ENCODE measurements around the gene SLF2. TPM values are rescaled to one million over a fixed set of nuclear protein-coding genes. Genes with fewer than 3 reads are reported as not detected.

SLF2 gene
- total and polyA plus RNA-seq, 9 of the 15 experiments (the other 6 are each of a cell fraction or from before 2014, with no cell fraction given) = 1.7 to 18.4 (median 7.8) TPM

GRCh38 chr10:100912605-100913469 lies at the start of gene SLF2 (continued):
- TF ChIP-seq ZNF512 (tag; IDR thresholded peaks at IDR 0.05) = no peak
- no peak for TF ChIP-seq CLOCK (CRISPR knock-in tag; IDR thresholded peaks at IDR 0.05; ENCODE audit: borderline replicate concordance)
- TF ChIP-seq ZNF780A (CRISPR knock-in tag; IDR thresholded peaks at IDR 0.05) = no peak
- no peak for TF ChIP-seq NBN (IDR thresholded peaks at IDR 0.05; ENCODE audit: low read depth)
- TF ChIP-seq RCOR1 (IDR thresholded peaks at IDR 0.05; ENCODE audit: borderline replicate concordance in 1 of 2, low read depth in 2 of 2, low read length in 2 of 2) = no peak
- peak; percentile 77 for TF ChIP-seq USF1 (CRISPR knock-in tag; IDR thresholded peaks at IDR 0.05)
- TF ChIP-seq ZNF133 (CRISPR knock-in tag; IDR thresholded peaks at IDR 0.05) = no peak
- TF ChIP-seq ZC3H8 (IDR thresholded peaks at IDR 0.05) = no peak
- no peak for TF ChIP-seq ZNF644 (tag; IDR thresholded peaks at IDR 0.05; ENCODE audit: low read depth)
- TF ChIP-seq GABPA (tag; conservative IDR thresholded peaks at IDR 0.05; ENCODE audit: low read depth) = peak; percentile 81
- peak; percentile 70; the same call in 1 of the 2 replicates for TF ChIP-seq RB1 (IDR thresholded peaks at IDR 0.05; ENCODE audit: low read depth)
- TF ChIP-seq DEAF1 (CRISPR knock-in tag; IDR thresholded peaks at IDR 0.05) = no peak
- TF ChIP-seq PBX2 (CRISPR knock-in tag; IDR thresholded peaks at IDR 0.05; ENCODE audit: low read depth) = no peak
- peak; percentile 86 for TF ChIP-seq PBX2 (tag; conservative IDR thresholded peaks at IDR 0.05; ENCODE audit: low read depth)
- TF ChIP-seq MAX (CRISPR knock-in tag; IDR thresholded peaks at IDR 0.05) = peak; percentile 59
- no peak for TF ChIP-seq KLF1 (tag; IDR thresholded peaks at IDR 0.05)
